ENCODE measurements around the gene RCN2. TPM values are rescaled to one million over a fixed set of nuclear protein-coding genes. Genes with fewer than 3 reads are reported as not detected.

RCN2 gene
- total and polyA plus RNA-seq, 8 donors, result 42.3 to 215 (median 184) TPM

DNA sequence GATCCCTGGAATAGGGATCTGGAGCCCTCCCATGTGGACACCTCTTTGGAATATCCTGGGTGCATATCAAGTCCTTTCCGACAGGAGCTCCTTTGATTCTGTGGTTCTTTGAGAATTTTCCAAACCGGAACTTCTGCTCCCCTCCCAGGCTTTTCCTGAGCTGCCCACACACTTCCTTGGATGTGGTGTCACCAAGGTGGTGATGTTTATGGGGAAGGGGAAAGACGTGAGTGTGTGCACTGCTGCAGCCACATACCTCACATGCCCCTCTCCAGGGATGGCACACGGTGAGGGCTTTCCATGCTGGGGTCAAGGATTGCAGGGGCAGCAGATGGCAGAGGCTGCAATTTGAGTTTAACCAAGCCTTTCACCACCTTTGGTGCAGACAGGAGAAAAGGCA, 35.5 kb downstream of the RCN2 start:
- H3K36me3 ChIP-seq, result no peaks in the 10 kb centered on the region

GRCh38 chr15:76968306-76968705, 36.8 kb downstream of the RCN2 start:
- H3K27ac ChIP-seq, result no peak overlapping the region
- no peaks in the 10 kb centered on the region for H3K36me3 ChIP-seq
- no peak overlapping the region for H3K4me3 ChIP-seq
- intact Hi-C loops (cut with DNase I), result no loop called here
- DNase-seq (no peak), ATAC-seq (no peak)
- TF ChIP-seq, protein P1, sequence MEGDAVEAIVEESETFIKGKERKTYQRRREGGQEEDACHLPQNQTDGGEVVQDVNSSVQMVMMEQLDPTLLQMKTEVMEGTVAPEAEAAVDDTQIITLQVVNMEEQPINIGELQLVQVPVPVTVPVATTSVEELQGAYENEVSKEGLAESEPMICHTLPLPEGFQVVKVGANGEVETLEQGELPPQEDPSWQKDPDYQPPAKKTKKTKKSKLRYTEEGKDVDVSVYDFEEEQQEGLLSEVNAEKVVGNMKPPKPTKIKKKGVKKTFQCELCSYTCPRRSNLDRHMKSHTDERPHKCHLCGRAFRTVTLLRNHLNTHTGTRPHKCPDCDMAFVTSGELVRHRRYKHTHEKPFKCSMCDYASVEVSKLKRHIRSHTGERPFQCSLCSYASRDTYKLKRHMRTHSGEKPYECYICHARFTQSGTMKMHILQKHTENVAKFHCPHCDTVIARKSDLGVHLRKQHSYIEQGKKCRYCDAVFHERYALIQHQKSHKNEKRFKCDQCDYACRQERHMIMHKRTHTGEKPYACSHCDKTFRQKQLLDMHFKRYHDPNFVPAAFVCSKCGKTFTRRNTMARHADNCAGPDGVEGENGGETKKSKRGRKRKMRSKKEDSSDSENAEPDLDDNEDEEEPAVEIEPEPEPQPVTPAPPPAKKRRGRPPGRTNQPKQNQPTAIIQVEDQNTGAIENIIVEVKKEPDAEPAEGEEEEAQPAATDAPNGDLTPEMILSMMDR (IDR thresholded peaks at IDR 0.05), result no peak
- H3K4me1 ChIP-seq, result no peaks in the 10 kb centered on the region
- peaks cover 0 to 6% of the 10 kb centered on the region in 2 donors for H3K27me3 ChIP-seq
- H3K9me3 ChIP-seq, result no peaks in the 10 kb centered on the region

More for the DNA sequence above, 35.5 kb downstream of the RCN2 start:
- peaks cover 0 to 6% of the 10 kb centered on the region in 2 donors for H3K27me3 ChIP-seq
- ATAC-seq, result no peak
- no peaks in the 10 kb centered on the region for H3K4me1 ChIP-seq
- no peaks in the 10 kb centered on the region for H3K9me3 ChIP-seq
- no peak overlapping the region for H3K4me3 ChIP-seq
- TF ChIP-seq, protein P1 (IDR thresholded peaks at IDR 0.05), result no peak
- H3K27ac ChIP-seq, result no peak overlapping the region
- intact Hi-C loops (cut with DNase I), result no loop called here
- no peak for DNase-seq

GRCh38 chr15:76972389-76973361, 41.1 kb downstream of the RCN2 start:
- no peaks in the 10 kb centered on the region for H3K36me3 ChIP-seq
- no peaks in the 10 kb centered on the region for H3K9me3 ChIP-seq
- ATAC-seq, result peak; percentile 66
- intact Hi-C loops (cut with DNase I), result no loop called here
- no peak overlapping the region for H3K4me3 ChIP-seq
- H3K4me1 ChIP-seq, result peaks cover 0 to 14% of the 10 kb centered on the region in 2 donors
- TF ChIP-seq, protein P1 (IDR thresholded peaks at IDR 0.05), result no peak
- H3K27me3 ChIP-seq, result no peaks in the 10 kb centered on the region
- DNase-seq, result no peak
- H3K27ac ChIP-seq, result no peak overlapping the region

- H3K4me3 ChIP-seq, result no peak overlapping the region
- H3K36me3 ChIP-seq, result no peaks in the 10 kb centered on the region
- peaks cover 0 to 14% of the 10 kb centered on the region in 2 donors for H3K4me1 ChIP-seq
- no peak overlapping the region for H3K27ac ChIP-seq
- no peaks in the 10 kb centered on the region for H3K9me3 ChIP-seq
- DNase-seq, result no peak
- TF ChIP-seq, protein P1 (IDR thresholded peaks at IDR 0.05), result peak; percentile 25 to 51
- intact Hi-C loops (cut with DNase I), result no loop called here
- H3K27me3 ChIP-seq, result no peaks in the 10 kb centered on the region
- peak; percentile 61 for ATAC-seq
These were observed 41.8 kb downstream of the RCN2 start for GRCh38 chr15:76973362-76973743.

DNA sequence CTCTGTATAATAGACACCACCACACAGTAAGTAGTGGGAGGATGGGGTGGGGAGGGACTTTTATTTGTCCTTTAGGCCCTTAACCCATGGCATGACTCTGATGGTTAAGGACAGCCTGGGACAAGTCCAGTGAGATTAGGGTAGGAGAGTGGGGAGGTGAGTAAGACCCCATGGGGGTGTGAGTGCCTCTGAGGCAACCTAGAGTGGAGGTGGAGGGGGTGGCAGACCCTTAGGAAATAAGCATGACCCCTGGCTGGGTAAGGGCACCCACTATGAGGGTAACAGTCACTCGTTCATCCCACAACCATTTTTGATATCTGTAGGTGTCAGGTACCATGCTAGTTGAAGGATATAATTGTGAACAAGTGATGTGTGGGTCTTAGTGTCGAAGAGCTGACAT, 42.4 kb downstream of the RCN2 start:
- no peak for DNase-seq
- Histone ChIP-seq H3K9me3 (no peaks in the 10 kb centered on the region), H3K4me1 (peaks cover 0 to 14% of the 10 kb centered on the region in 2 donors), H3K36me3 (no peaks in the 10 kb centered on the region), H3K27ac (no peak overlapping the region), H3K27me3 (no peaks in the 10 kb centered on the region), H3K4me3 (no peak overlapping the region)
- intact Hi-C loops (cut with DNase I), result no loop called here
- no peak for ATAC-seq
- TF ChIP-seq, protein P1 (IDR thresholded peaks at IDR 0.05), result no peak

Data from left lung (tissue), 10 donors.